ENCODE results near the gene SLC25A30.

DNA sequence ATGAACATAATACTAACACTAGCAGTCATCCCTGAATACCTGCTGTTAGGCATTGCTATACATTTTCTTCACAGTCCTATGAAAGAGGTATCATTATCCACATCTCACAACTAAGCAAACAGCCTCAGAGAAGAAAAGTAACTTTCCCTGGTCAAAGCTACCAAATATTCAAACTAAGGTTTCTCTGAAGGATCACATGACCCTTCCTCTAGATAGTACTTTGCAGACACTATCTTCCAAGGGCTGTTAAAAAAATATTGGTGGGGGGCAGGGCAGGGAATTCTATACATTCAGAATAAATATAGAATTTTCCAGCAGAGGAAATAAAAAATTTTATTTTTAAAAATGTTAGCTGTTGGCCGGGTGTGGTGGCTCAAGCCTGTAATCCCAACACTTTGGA, 3.1 kb downstream of the SLC25A30 start:
- TF ChIP-seq, protein P1, sequence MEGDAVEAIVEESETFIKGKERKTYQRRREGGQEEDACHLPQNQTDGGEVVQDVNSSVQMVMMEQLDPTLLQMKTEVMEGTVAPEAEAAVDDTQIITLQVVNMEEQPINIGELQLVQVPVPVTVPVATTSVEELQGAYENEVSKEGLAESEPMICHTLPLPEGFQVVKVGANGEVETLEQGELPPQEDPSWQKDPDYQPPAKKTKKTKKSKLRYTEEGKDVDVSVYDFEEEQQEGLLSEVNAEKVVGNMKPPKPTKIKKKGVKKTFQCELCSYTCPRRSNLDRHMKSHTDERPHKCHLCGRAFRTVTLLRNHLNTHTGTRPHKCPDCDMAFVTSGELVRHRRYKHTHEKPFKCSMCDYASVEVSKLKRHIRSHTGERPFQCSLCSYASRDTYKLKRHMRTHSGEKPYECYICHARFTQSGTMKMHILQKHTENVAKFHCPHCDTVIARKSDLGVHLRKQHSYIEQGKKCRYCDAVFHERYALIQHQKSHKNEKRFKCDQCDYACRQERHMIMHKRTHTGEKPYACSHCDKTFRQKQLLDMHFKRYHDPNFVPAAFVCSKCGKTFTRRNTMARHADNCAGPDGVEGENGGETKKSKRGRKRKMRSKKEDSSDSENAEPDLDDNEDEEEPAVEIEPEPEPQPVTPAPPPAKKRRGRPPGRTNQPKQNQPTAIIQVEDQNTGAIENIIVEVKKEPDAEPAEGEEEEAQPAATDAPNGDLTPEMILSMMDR (IDR thresholded peaks at IDR 0.05), result no peak
- TF ChIP-seq EZH2phosphoT487 (IDR thresholded peaks at IDR 0.05), result no peak
